Common myeloid progenitor, CD34-positive (primary cell): Measurements from ENCODE around the gene SKP1.
"Not testable (repeated sequence)": the region's sequence is repeated elsewhere in the genome, so short reads cannot be mapped to it uniquely, and the experiment has no call there.

Source experiments
- CTCF ChIA-PET: fragments of 350-600 bp; sonication (Branson Sonifier 250); formaldehyde crosslinking; loops from one replicate; lab custom pipeline; 2021; ENCODE audit warnings: antibody characterized with exemption; lab: Charles Lee
- POLR2A ChIA-PET: fragments of 350-600 bp; sonication (Branson Sonifier 250); formaldehyde crosslinking; loops from one replicate; lab custom pipeline; 2021; ENCODE audit warnings: antibody characterized with exemption; lab: Charles Lee
- DNase-seq, 3 donors: peaks; one replicate each; pipeline versions ENCODE4 v3.0.0 to v3.0.0-alpha.2; 2013
- H3K27ac ChIP-seq, 2 experiments: 1 replicate in 1 of 2; 2 replicates in 1 of 2; pipeline ENCODE4 v1.7.0; 2013; ENCODE audit warnings: inconsistent platforms in 2 of 2, low read length in 2 of 2, mild to moderate bottlenecking in 2 of 2, low read depth in 1 of 2, moderate library complexity in 1 of 2; ENCODE audit not compliant: severe bottlenecking in 2 of 2, insufficient read depth in 1 of 2, poor library complexity in 1 of 2
- H3K27me3 ChIP-seq, 5 experiments: replicated peaks in 2 of 5; 1 replicate in 3 of 5; 2 replicates in 2 of 5; pipeline versions ENCODE4 v1.6.1 to v1.7.0; 2013; ENCODE audit warnings: low read length in 4 of 5, mild to moderate bottlenecking in 2 of 5, moderate library complexity in 2 of 5, inconsistent platforms in 1 of 5; ENCODE audit not compliant: insufficient read depth in 5 of 5, control insufficient read depth in 4 of 5
- H3K36me3 ChIP-seq, 4 experiments: 1 replicate in 2 of 4; 2 replicates in 2 of 4; pipeline versions ENCODE4 v1.6.1 to v1.7.0; 2013; ENCODE audit warnings: low read length in 3 of 4, control low read depth in 1 of 4, mild to moderate bottlenecking in 1 of 4; ENCODE audit not compliant: control insufficient read depth in 4 of 4, insufficient read depth in 4 of 4
- H3K4me1 ChIP-seq, 4 experiments: 1 replicate in 3 of 4; 2 replicates in 1 of 4; pipeline versions ENCODE4 v1.6.1 to v1.7.1; 2013; ENCODE audit warnings: low read length in 3 of 4, mild to moderate bottlenecking in 3 of 4, control low read depth in 1 of 4, inconsistent platforms in 1 of 4, moderate library complexity in 1 of 4; ENCODE audit not compliant: control insufficient read depth in 4 of 4, insufficient read depth in 4 of 4; ENCODE audit errors: control extremely low read depth in 1 of 4
- H3K4me3 ChIP-seq, 7 experiments: 1 replicate in 4 of 7; 2 replicates in 3 of 7; pipeline versions ENCODE4 v1.5.1 to v1.7.0; 2013; ENCODE audit warnings: mild to moderate bottlenecking in 7 of 7, low read length in 6 of 7, moderate library complexity in 6 of 7, inconsistent platforms in 2 of 7, low read depth in 2 of 7, control low read depth in 1 of 7; ENCODE audit not compliant: insufficient read depth in 4 of 7, control insufficient read depth in 1 of 7; ENCODE audit errors: extremely low read depth in 1 of 7
- H3K9me3 ChIP-seq, 5 experiments: 1 replicate in 4 of 5; 2 replicates in 1 of 5; pipeline versions ENCODE4 v1.6.1 to v1.7.1; 2013; ENCODE audit warnings: low read length in 4 of 5, mild to moderate bottlenecking in 2 of 5, inconsistent platforms in 1 of 5, low read depth in 1 of 5, moderate library complexity in 1 of 5; ENCODE audit not compliant: control insufficient read depth in 4 of 5, insufficient read depth in 2 of 5; ENCODE audit errors: control extremely low read depth in 1 of 5
- WGBS: methylation state at CpG from one replicate; pipeline ENCODE4 v1.1.5; 2013; ENCODE audit not compliant: insufficient coverage; 5-methylcytosine and 5-hydroxymethylcytosine counted together

The SKP1 gene

DNA sequence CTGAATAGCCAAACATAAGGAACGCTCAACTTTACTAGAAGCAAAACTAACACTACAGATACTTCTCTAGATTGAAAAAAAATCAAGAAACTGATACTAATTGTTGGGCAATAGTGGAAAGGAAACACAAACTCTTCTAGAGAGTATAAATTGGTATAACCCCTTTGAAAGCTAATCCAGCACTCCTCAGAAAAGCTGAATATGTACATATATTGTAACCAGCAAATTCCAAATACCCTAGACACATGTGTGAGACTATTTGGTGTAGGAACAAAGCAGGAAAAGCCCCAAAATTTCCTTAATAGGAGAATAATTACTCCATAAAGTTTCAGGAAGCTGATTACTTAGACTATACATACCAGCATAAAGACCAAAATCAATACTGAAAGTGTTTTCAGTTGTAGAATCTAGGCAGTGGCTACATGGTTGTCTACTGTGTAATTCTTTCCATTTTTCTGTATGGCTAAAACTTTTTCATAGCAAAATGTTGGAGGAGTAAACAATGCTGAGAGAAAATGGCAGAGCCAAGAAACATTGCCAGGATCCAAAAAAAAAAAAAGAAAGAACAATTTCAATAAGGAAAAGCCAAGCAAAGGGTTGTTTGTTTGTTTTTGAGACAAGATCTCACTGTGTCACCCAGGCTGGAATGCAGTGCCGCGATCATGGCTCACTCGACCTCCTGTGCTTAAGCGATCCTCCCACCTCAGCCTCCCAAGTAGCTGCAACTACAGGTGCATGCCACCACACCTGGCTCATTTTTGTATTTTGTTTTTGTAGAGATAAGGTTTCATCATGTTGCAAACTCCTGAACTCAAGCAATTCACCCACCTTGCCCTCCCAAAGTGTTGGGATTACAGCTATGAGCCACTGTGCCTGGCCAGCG is 15.0 kb downstream of the SKP1 start:
- H3K36me3 ChIP-seq = peaks cover 20 to 90% (median 49%) of the 10 kb centered on the region in 4 experiments
- H3K4me3 ChIP-seq = peak overlapping the region in 1 of 7 experiments; percentile 25
- H3K27me3 ChIP-seq = no peaks in the 10 kb centered on the region
- DNase-seq = no peak
- no peaks in the 10 kb centered on the region for H3K4me1 ChIP-seq
- WGBS = 96% methylated on average over 4 of the region's 6 CpGs
- CTCF ChIA-PET = interaction anchor here (0.9 to 3.6 kb wide), 6 partner anchors 9 to 424 kb away, joined by 3 to 14 read pairs (median 4); no protein-coding TSS in a partner anchor
- H3K9me3 ChIP-seq = peaks cover 0 to 19% (median 6%) of the 10 kb centered on the region in 5 experiments
- POLR2A ChIA-PET = interaction anchor here (1.0 kb wide), 2 partner anchors 14 kb away, joined by 3 read pairs; no protein-coding TSS in a partner anchor
- H3K27ac ChIP-seq = no peak overlapping the region

DNA sequence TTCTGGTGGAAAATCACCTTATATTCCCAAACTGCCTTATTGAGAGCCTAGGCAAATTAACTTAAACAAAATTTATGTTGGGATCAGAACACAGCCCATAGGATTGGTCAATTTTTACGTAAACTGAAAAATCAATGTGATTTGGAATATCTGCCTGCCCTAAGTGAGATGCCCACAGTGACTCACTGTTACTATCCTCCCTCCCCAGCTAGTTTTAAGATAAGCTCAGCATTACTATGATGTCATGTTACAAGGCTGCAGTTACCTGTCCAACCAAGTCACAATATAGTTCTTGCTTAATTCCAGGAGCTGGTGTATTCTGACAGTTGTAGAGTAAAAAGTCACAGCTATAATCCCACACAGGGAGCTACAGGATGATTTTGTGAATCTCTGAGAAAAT is 23.1 kb downstream of the SKP1 start:
- POLR2A ChIA-PET = interaction anchor here (0.6 to 1.4 kb wide), 4 partner anchors 10 to 23 kb away, joined by 3 to 5 read pairs (median 4); partner anchors contain the start of gene SKP1
- CTCF ChIA-PET = interaction anchor here (1.0 to 3.3 kb wide), 10 partner anchors 8 to 127 kb away, joined by 3 to 34 read pairs (median 10); no protein-coding TSS in a partner anchor
- Histone ChIP-seq H3K27ac (no peak overlapping the region), H3K36me3 (peaks cover 21 to 90% (median 54%) of the 10 kb centered on the region in 4 experiments), H3K27me3 (no peaks in the 10 kb centered on the region), H3K4me3 (no peak overlapping the region), H3K4me1 (no peaks in the 10 kb centered on the region), H3K9me3 (no peaks in the 10 kb centered on the region)
- no peak for DNase-seq
- 100% methylated on average over 1 of the region's 1 CpG for WGBS

DNA sequence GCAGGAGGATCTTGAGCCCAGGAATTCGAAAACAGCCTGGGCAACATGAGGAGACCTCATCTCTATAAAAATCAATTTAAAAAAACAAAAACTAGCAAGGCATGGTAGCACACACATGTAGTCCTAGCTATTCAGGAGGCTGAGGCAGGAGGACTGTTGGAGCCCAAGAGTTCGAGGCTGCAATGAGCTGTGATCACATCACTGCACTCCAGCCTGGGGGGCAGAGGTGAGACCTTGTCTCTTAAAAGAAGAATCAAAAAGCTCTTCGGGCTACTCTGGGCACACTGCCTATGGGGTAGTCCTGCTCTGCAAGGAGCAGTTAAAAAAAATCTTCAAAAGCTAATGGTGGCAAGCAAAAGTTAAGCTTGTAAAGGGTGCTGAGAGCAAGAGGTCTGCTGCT is 23.5 kb downstream of the SKP1 start:
- Histone ChIP-seq H3K9me3 (no peaks in the 10 kb centered on the region), H3K27me3 (no peaks in the 10 kb centered on the region), H3K4me1 (no peaks in the 10 kb centered on the region), H3K36me3 (peaks cover 21 to 88% (median 52%) of the 10 kb centered on the region in 4 experiments), H3K27ac (no peak overlapping the region), H3K4me3 (no peak overlapping the region)
- POLR2A ChIA-PET = interaction anchor here (0.6 to 1.4 kb wide), 4 partner anchors 11 to 23 kb away, joined by 3 to 5 read pairs (median 4); partner anchors contain the start of gene SKP1
- CTCF ChIA-PET = interaction anchor here (0.5 to 3.3 kb wide), 11 partner anchors 8 to 127 kb away, joined by 3 to 34 read pairs (median 7); no protein-coding TSS in a partner anchor
- no peak for DNase-seq
- 100% methylated on average over 2 of the region's 3 CpGs for WGBS

DNA sequence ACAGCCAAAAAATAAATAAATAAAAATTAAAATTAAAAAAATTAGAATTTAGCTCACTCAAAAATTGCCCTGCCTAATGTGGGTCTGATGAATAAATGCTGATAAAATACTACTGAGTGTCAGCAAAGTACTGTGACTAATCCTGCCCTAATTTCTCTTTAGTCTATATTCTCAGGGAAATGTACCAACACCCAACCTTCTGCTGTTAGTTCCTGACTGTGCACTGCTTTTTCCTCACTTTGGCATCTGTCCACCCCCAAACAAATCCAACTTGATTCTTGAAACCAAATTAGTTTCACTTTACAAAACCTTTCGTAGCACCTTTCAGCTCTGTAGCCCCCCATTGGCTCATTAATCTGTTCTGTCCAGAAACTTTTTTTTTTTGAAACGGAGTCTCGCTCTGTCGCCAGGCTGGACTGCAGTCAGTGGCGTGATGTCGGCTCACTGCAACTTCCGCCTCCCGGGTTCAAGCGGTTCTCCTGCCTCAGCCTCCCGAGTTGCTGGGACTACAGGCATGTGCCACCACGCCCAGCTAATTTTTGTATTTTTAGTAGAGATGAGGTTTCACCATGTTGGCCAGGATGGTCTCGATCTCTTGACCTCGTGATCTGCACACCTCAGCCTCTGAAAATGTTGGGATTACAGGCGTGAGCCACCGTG is 24.4 kb downstream of the SKP1 start:
- not testable (repeated sequence) for H3K27me3 ChIP-seq, DNase-seq, H3K9me3 ChIP-seq, H3K4me3 ChIP-seq, H3K4me1 ChIP-seq, H3K27ac ChIP-seq
- peaks cover 19 to 87% (median 51%) of the 10 kb centered on the region in 4 experiments for H3K36me3 ChIP-seq
- ChIA-PET POLR2A (interaction anchor here (1.4 kb wide), 1 partner anchor 24 kb away, joined by 4 read pairs; the partner anchor contains the start of gene SKP1), CTCF (interaction anchor here (0.7 to 3.3 kb wide), 8 partner anchors 9 to 126 kb away, joined by 3 to 34 read pairs (median 8); no protein-coding TSS in a partner anchor)
- 98% methylated on average over 10 of the region's 15 CpGs for WGBS

DNA sequence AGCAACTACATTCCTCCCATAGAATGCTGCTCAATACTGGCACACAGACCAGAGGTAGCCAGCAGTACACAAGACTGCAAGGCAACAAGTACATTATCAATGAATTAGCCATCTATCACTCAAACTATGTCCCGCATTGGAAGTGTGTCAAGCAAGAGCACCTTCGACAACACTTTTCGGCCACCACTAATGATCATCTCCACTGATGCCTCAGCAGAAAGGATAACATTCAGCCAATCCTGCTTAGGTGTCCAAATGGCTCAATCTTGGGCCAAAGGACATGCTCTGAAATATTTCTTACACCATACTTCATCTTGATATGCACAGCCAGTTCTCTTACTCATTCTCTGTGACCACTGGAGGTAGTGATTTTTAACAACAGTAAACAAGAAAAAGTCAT is 25.0 kb downstream of the SKP1 start:
- POLR2A ChIA-PET = no interaction called here
- no peaks in the 10 kb centered on the region for H3K27me3 ChIP-seq
- WGBS = 100% methylated on average over 3 of the region's 3 CpGs

DNA sequence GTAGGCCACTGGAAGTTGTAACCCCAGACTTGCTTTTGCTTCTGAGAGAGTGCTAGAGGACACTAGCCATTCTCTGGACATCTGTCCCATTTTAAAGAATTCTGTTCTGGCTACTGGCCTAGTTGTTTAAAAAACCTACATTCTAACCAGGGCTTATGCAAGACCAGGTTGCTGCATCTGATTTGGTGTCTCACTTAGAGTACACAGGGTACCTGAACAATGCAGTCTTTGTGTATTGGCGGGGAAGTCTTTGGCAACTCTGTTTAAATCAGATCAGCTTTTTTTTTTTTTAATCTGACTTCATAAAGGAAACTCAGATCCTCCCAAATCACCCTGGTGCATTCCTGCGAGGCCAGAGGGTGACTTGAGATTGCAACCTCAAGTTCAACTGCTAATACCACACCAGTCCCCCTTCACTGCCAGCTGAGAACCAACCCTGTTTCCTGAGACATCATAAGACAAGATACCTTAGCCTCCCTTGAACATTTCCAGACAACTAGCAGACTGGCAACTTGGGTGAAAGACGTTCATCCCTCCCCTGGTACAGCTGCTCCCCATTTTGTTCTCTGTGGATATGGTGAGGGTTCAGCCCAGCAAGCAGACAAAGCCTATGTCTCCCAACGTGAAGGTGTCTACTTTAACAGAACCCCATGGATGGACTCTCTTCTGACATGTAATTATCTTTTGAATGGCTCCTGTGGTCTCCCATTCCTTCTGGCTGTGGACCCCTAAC is 27.0 kb downstream of the SKP1 start:
- Histone ChIP-seq H3K4me1 (no peaks in the 10 kb centered on the region), H3K27ac (no peak overlapping the region), H3K4me3 (no peak overlapping the region), H3K27me3 (no peaks in the 10 kb centered on the region), H3K36me3 (peaks cover 12 to 84% (median 56%) of the 10 kb centered on the region in 4 experiments), H3K9me3 (no peaks in the 10 kb centered on the region)
- CTCF ChIA-PET = interaction anchor here (0.6 to 8.8 kb wide), 11 partner anchors 8 to 456 kb away, joined by 3 to 70 read pairs (median 4); no protein-coding TSS in a partner anchor
- POLR2A ChIA-PET = no interaction called here
- WGBS = 96% methylated on average over 2 of the region's 4 CpGs
- DNase-seq = no peak

More for the DNA sequence above, 25.0 kb downstream of the SKP1 start:
- Histone ChIP-seq H3K9me3 (no peaks in the 10 kb centered on the region), H3K4me3 (no peak overlapping the region), H3K27ac (no peak overlapping the region), H3K36me3 (peaks cover 19 to 89% (median 53%) of the 10 kb centered on the region in 4 experiments), H3K4me1 (no peaks in the 10 kb centered on the region)
- DNase-seq = no peak
- CTCF ChIA-PET = interaction anchor here (0.7 to 8.8 kb wide), 5 partner anchors 8 to 134 kb away, joined by 3 to 70 read pairs (median 12); no protein-coding TSS in a partner anchor
